Upper lobe of right lung (tissue), 1 donor: ENCODE measurements around the gene OR52K2. TPM values are rescaled to one million over a fixed set of nuclear protein-coding genes. Genes with fewer than 3 reads are reported as not detected.

Source experiments
- ATAC-seq: fragments of 200-7000 bp; cut with Tn5 transposase; one replicate; pipeline ENCODE4 v1.9.1; 2020; ENCODE audit warnings: mild to moderate bottlenecking, moderate library complexity
- DNase-seq: peaks from one replicate; pipeline ENCODE4 v3.0.0-alpha.2; 2020
- H3K27ac ChIP-seq: fragments of 200-600 bp; one replicate; pipeline ENCODE4 v1.8.0; 2022
- H3K27me3 ChIP-seq: fragments of 200-600 bp; one replicate; pipeline ENCODE4 v1.8.0; 2022; ENCODE audit warnings: mild to moderate bottlenecking
- H3K36me3 ChIP-seq: fragments of 200-600 bp; one replicate; pipeline ENCODE4 v1.8.0; 2022
- H3K4me1 ChIP-seq: fragments of 200-600 bp; one replicate; pipeline ENCODE4 v1.8.0; 2022
- H3K4me3 ChIP-seq: fragments of 200-600 bp; one replicate; pipeline ENCODE4 v1.8.0; 2022; ENCODE audit warnings: mild to moderate bottlenecking
- H3K9me3 ChIP-seq: fragments of 200-600 bp; one replicate; pipeline ENCODE4 v1.8.0; 2022
- CTCF ChIP-seq: fragments of 200-600 bp; IDR thresholded peaks from one replicate; pipeline ENCODE4 v1.8.0; 2022; ENCODE audit warnings: antibody characterized with exemption
- intact Hi-C: fragments of 100-400 bp; cut with DNase I; formaldehyde crosslinking; loops from one replicate; pipeline ENCODE4 v1.11.0; 2022
- total RNA-seq: library from RNA; stranded (reverse); fragmentation: NEBNext Ultra II Directional; extraction: Animal tissue kit (Norgen Biotek cat#: 25700); gene quantifications from one replicate; pipeline ENCODE4 v1.2.1, GENCODE V29; 2021
- donor health status: DM: no; HTN: yes; CAD: no; lungs with severe emphysema.

OR52K2 gene
- total RNA-seq, 1 donor from 2014 or later: not detected

GRCh38 chr11:4433856-4434255 lies 15.2 kb upstream of the OR52K2 start:
- H3K36me3 ChIP-seq: no peaks in the 10 kb centered on the region
- H3K4me3 ChIP-seq: no peak overlapping the region
- no peaks in the 10 kb centered on the region for H3K4me1 ChIP-seq
- DNase-seq (no peak), ATAC-seq (peak; percentile 53)
- intact Hi-C loops: no loop called here
- TF ChIP-seq CTCF: no peak
- no peaks in the 10 kb centered on the region for H3K9me3 ChIP-seq
- no peaks in the 10 kb centered on the region for H3K27me3 ChIP-seq
- H3K27ac ChIP-seq: no peak overlapping the region

- H3K9me3 ChIP-seq: no peaks in the 10 kb centered on the region
- no peak overlapping the region for H3K27ac ChIP-seq
- ATAC-seq (peak; percentile 49), DNase-seq (no peak)
- H3K36me3 ChIP-seq: no peaks in the 10 kb centered on the region
- intact Hi-C loops: no loop called here
- no peak for TF ChIP-seq CTCF
- H3K4me1 ChIP-seq: no peaks in the 10 kb centered on the region
- H3K27me3 ChIP-seq: no peaks in the 10 kb centered on the region
- no peak overlapping the region for H3K4me3 ChIP-seq
These were observed 12.7 kb upstream of the OR52K2 start for GRCh38 chr11:4436411-4436810.

DNA sequence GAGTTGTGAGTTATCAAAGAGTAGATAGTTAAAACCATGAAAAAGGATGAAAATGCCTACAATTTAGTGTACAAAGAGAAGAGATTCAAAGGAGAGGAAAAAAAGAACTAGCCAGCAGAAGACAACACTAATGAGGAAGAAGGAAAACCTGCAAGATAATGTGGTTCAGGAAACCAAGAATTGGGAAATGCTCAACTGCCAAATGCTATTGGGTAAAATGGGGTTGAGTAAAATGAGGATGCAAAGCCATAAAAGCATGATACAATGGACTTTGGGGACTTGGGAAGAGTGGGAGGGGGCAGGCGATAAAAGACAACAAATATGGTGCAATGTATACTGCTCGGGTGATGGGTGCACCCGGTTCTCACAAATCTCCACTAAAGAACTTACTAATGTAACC lies 7.6 kb upstream of the OR52K2 start:
- ATAC-seq (peak; percentile 57), DNase-seq (no peak)
- TF ChIP-seq CTCF: no peak
- no peak overlapping the region for H3K27ac ChIP-seq
- H3K4me3 ChIP-seq: no peak overlapping the region
- H3K4me1 ChIP-seq: no peaks in the 10 kb centered on the region
- intact Hi-C loops: no loop called here
- no peaks in the 10 kb centered on the region for H3K36me3 ChIP-seq
- H3K27me3 ChIP-seq: no peaks in the 10 kb centered on the region
- H3K9me3 ChIP-seq: no peaks in the 10 kb centered on the region

DNA sequence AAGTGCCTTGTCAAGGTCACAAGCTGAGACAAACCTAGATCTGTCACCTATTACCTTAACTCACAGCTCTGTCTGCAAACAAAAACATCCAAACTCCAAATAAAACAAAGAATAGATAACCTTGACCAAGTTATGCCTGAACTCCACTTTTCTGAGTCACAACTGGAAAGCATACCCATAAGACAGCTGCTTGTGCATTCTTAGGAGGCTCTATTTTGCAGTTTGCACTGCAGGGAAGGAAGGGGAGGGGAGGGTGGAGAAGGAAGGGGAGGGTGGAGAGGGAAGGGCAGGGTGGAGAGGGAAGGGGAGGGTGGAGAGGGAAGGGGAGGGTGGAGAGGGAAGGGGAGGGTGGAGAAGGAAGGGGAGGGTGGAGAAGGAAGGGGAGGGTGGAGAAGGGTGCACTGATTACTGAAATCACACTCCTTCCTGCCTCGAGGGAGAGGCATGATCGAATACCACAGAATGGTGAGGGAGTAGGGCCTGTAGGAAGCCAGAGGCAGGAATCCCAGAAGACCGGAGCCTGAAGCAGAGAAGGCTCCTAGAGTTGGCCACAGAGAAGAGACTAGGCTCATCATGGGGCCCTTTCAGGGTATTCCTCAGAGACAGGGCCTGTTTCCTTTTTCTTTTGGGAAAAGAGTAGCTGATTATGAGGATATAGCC lies 5.7 kb upstream of the OR52K2 start:
- intact Hi-C loops: no loop called here
- Histone ChIP-seq H3K36me3 (no peaks in the 10 kb centered on the region), H3K27ac (peak overlapping the region; percentile 6), H3K9me3 (no peaks in the 10 kb centered on the region), H3K4me1 (no peaks in the 10 kb centered on the region), H3K4me3 (no peak overlapping the region), H3K27me3 (no peaks in the 10 kb centered on the region)
- ATAC-seq (peak; percentile 54), DNase-seq (no peak)
- no peak for TF ChIP-seq CTCF

- ATAC-seq (no peak), DNase-seq (no peak)
- Histone ChIP-seq H3K36me3 (no peaks in the 10 kb centered on the region), H3K4me1 (no peaks in the 10 kb centered on the region), H3K4me3 (no peak overlapping the region), H3K9me3 (no peaks in the 10 kb centered on the region), H3K27ac (no peak overlapping the region), H3K27me3 (no peaks in the 10 kb centered on the region)
- TF ChIP-seq CTCF: no peak
- intact Hi-C loops: no loop called here
These were observed 4.0 kb downstream of the OR52K2 start for GRCh38 chr11:4453118-4453517.

- TF ChIP-seq CTCF: no peak
- intact Hi-C loops: no loop called here
- Histone ChIP-seq H3K36me3 (no peaks in the 10 kb centered on the region), H3K4me1 (no peaks in the 10 kb centered on the region), H3K9me3 (no peaks in the 10 kb centered on the region), H3K4me3 (no peak overlapping the region), H3K27me3 (no peaks in the 10 kb centered on the region), H3K27ac (no peak overlapping the region)
- DNase-seq (no peak), ATAC-seq (peak; percentile 63)
These were observed 4.9 kb downstream of the OR52K2 start for GRCh38 chr11:4454021-4454420.
